HepG2 (cell line): ENCODE measurements around the gene MCF2L. TPM values are rescaled to one million over a fixed set of nuclear protein-coding genes. Genes with fewer than 3 reads are reported as not detected.

Source experiments
- CENPX ChIP-seq: sonication (generic); formaldehyde crosslinking; IDR thresholded peaks from 2 replicates; pipeline ENCODE4 v1.9.0; 2021; ENCODE audit warnings: mild to moderate bottlenecking, missing genetic modification reagents, moderate library complexity
- CHCHD3 ChIP-seq: sonication (generic); formaldehyde crosslinking; IDR thresholded peaks from 2 replicates; pipeline ENCODE4 v1.8.0; 2022; ENCODE audit warnings: mild to moderate bottlenecking, missing genetic modification reagents, moderate library complexity
- HIC2 ChIP-seq: sonication (generic); formaldehyde crosslinking; IDR thresholded peaks from 2 replicates; pipeline ENCODE4 v1.9.0; 2022; ENCODE audit warnings: low read depth, missing genetic modification reagents
- ISL2 ChIP-seq: sonication (generic); formaldehyde crosslinking; IDR thresholded peaks from 2 replicates; pipeline ENCODE4 v1.5.0; 2020; ENCODE audit warnings: missing genetic modification reagents
- KDM5B ChIP-seq: sonication (generic); formaldehyde crosslinking; IDR thresholded peaks from 2 replicates; pipeline ENCODE4 v1.4.0; 2020; ENCODE audit warnings: missing genetic modification reagents, mild to moderate bottlenecking, borderline replicate concordance
- POGK ChIP-seq: sonication (generic); formaldehyde crosslinking; conservative IDR thresholded peaks from 2 replicates; pipeline ENCODE4 v1.8.0; 2022; ENCODE audit warnings: mild to moderate bottlenecking, moderate library complexity, missing genetic modification reagents
- RBM39 ChIP-seq: fragments of 200-400 bp; formaldehyde crosslinking; IDR thresholded peaks from one replicate; pipeline ENCODE4 v1.6.1; 2018; ENCODE audit warnings: antibody characterized with exemption, mild to moderate bottlenecking, low read depth, low read length; ENCODE audit not compliant: poor library complexity, severe bottlenecking
- SOX6 ChIP-seq, 2 experiments: fragments of 450-650 bp in 1 of 2; sonication (generic) in 1 of 2; formaldehyde crosslinking in 1 of 2; IDR thresholded peaks; 2 replicates each; pipeline versions ENCODE4 v1.4.0 to v1.6.1; 2017 to 2020; ENCODE audit warnings: antibody characterized with exemption in 1 of 2, mild to moderate bottlenecking in 1 of 2, missing genetic modification reagents in 1 of 2
- TBP ChIP-seq: sonication (generic); formaldehyde crosslinking; IDR thresholded peaks from 2 replicates; pipeline ENCODE4 v1.5.0; 2020; ENCODE audit warnings: missing genetic modification reagents
- ZNF232 ChIP-seq: sonication (generic); formaldehyde crosslinking; IDR thresholded peaks from 2 replicates; pipeline ENCODE4 v1.4.0; 2020; ENCODE audit warnings: missing genetic modification reagents, borderline replicate concordance
- ZNF362 ChIP-seq: sonication (generic); formaldehyde crosslinking; IDR thresholded peaks from 2 replicates; pipeline ENCODE4 v1.4.0; 2020; ENCODE audit warnings: missing genetic modification reagents, mild to moderate bottlenecking, borderline replicate concordance
- ZNF597 ChIP-seq: sonication (generic); formaldehyde crosslinking; IDR thresholded peaks from 2 replicates; pipeline ENCODE4 v1.5.0; 2020; ENCODE audit warnings: missing genetic modification reagents
- ZNF674 ChIP-seq: sonication (generic); formaldehyde crosslinking; IDR thresholded peaks from 2 replicates; pipeline ENCODE4 v1.5.0; 2020; ENCODE audit warnings: low read depth, mild to moderate bottlenecking, missing genetic modification reagents
- polyA plus RNA-seq, 8 experiments: library from polyadenylated mRNA; depleted of rRNA in 3 of 8; stranded (reverse) in 7 of 8; unstranded in 1 of 8; fragments of >200 nt; fragmentation: Illumina TruSeq in 4 of 8; extraction: Trizol in 4 of 8; gene quantifications; 2 replicates each; pipeline versions ENCODE4 v1.2.1 to v1.2.3, GENCODE V29; 2011 to 2016; ENCODE audit warnings: low read depth in 4 of 8, missing spikeins in 1 of 8, mixed read lengths in 1 of 8; ENCODE audit not compliant: insufficient read depth in 1 of 8
- total RNA-seq, 5 experiments: library from RNA; depleted of rRNA; stranded (reverse); fragments of >200 nt; fragmentation: Illumina TruSeq; extraction: Trizol; gene quantifications; 2 replicates each; pipeline ENCODE4 v1.2.3, GENCODE V29; 2016; ENCODE audit warnings: low read depth in 1 of 5
- TF ChIP-seq, protein P1 (sequence below): sonication (generic); formaldehyde crosslinking; IDR thresholded peaks from 2 replicates; pipeline ENCODE4 v1.4.0; 2020; ENCODE audit warnings: mild to moderate bottlenecking, missing genetic modification reagents
- TF ChIP-seq, protein P2 (sequence below): sonication (generic); formaldehyde crosslinking; IDR thresholded peaks from 2 replicates; pipeline ENCODE4 v1.9.0; 2022; ENCODE audit warnings: missing genetic modification reagents, mild to moderate bottlenecking, borderline replicate concordance
- TF ChIP-seq, protein P3 (sequence below): sonication (generic); formaldehyde crosslinking; IDR thresholded peaks from 2 replicates; pipeline ENCODE4 v1.4.0; 2020; ENCODE audit warnings: missing genetic modification reagents

Gene MCF2L
- total and polyA plus RNA-seq, 2 of the 13 experiments (the other 11 are each of a cell fraction or from before 2014, with no cell fraction given) = 19.4 to 28.4 TPM

DNA sequence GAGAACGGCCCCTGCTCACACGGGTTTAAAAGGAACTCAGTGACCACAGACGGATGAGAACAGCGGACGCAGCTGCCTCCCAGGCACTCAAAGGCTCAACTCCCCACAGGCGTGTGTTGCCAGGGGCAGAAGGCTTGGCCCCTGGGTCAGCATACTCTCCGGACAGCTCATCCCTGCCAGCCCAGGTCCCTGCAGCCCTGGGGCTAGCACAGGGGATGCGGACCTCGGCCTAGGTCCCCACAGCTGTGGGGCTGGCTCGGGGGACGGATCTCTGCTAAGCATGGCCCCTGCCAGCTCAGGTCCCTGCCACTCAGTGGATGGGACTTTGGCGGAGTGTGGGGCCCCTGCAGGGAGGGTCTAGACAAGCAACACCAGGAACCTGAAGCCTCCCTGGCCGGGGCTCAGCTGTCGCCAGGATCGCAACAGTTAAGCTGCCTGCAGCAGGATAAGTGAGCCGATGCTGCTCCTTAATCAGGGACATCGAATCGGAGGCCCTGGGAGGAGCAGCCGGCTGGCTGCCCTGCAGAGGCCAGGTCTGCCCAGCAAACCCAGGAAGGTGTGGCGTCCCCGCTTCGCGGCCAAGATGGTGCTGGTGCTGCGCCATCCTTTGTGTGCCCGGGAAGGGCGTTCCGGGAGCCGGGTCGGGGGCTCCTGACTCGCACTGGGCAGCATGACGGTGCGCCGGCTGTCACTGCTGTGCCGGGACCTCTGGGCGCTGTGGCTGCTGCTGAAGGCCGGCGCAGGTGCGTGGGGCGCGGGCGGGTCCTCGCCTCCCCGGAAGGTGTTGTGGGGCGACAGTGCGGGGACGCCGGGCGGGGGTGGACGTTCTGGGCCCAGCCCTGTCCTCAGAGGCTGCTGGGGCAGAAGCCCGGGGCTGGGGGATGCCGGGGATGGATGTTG is 32.5 kb downstream of the MCF2L start (continued):
- TF ChIP-seq, protein P1, sequence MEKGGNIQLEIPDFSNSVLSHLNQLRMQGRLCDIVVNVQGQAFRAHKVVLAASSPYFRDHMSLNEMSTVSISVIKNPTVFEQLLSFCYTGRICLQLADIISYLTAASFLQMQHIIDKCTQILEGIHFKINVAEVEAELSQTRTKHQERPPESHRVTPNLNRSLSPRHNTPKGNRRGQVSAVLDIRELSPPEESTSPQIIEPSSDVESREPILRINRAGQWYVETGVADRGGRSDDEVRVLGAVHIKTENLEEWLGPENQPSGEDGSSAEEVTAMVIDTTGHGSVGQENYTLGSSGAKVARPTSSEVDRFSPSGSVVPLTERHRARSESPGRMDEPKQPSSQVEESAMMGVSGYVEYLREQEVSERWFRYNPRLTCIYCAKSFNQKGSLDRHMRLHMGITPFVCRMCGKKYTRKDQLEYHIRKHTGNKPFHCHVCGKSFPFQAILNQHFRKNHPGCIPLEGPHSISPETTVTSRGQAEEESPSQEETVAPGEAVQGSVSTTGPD (CRISPR knock-in tag) = no peak
- no peak for TF ChIP-seq TBP (CRISPR knock-in tag)
- TF ChIP-seq ISL2 (CRISPR knock-in tag) = no peak
- no peak for TF ChIP-seq CENPX (CRISPR knock-in tag)
- no peak for TF ChIP-seq ZNF674
- TF ChIP-seq, protein P2, sequence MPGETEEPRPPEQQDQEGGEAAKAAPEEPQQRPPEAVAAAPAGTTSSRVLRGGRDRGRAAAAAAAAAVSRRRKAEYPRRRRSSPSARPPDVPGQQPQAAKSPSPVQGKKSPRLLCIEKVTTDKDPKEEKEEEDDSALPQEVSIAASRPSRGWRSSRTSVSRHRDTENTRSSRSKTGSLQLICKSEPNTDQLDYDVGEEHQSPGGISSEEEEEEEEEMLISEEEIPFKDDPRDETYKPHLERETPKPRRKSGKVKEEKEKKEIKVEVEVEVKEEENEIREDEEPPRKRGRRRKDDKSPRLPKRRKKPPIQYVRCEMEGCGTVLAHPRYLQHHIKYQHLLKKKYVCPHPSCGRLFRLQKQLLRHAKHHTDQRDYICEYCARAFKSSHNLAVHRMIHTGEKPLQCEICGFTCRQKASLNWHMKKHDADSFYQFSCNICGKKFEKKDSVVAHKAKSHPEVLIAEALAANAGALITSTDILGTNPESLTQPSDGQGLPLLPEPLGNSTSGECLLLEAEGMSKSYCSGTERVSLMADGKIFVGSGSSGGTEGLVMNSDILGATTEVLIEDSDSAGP (CRISPR knock-in tag) = peak; percentile 43; the same call in 1 of the 2 replicates
- TF ChIP-seq, protein P3, sequence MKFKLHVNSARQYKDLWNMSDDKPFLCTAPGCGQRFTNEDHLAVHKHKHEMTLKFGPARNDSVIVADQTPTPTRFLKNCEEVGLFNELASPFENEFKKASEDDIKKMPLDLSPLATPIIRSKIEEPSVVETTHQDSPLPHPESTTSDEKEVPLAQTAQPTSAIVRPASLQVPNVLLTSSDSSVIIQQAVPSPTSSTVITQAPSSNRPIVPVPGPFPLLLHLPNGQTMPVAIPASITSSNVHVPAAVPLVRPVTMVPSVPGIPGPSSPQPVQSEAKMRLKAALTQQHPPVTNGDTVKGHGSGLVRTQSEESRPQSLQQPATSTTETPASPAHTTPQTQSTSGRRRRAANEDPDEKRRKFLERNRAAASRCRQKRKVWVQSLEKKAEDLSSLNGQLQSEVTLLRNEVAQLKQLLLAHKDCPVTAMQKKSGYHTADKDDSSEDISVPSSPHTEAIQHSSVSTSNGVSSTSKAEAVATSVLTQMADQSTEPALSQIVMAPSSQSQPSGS (CRISPR knock-in tag) = no peak
- TF ChIP-seq KDM5B (CRISPR knock-in tag) = no peak; the same call in 1 of the 2 replicates
- no peak for TF ChIP-seq ZNF597 (CRISPR knock-in tag)
- no peak for TF ChIP-seq ZNF232 (CRISPR knock-in tag)
- TF ChIP-seq SOX6 (IDR thresholded peaks at IDR 0.05) = no peak
- TF ChIP-seq SOX6 (CRISPR knock-in tag; IDR thresholded peaks at IDR 0.05) = no peak; the same call in 1 of the 2 replicates
- peak; percentile 15; the same call in 1 of the 2 replicates for TF ChIP-seq POGK (CRISPR knock-in tag)
- TF ChIP-seq RBM39 = peak; percentile 0
- TF ChIP-seq HIC2 (CRISPR knock-in tag) = no peak
- no peak for TF ChIP-seq CHCHD3 (CRISPR knock-in tag)
- no peak for TF ChIP-seq ZNF362 (CRISPR knock-in tag)
